ENCODE measurements around the gene PSMB10. TPM values are rescaled to one million over a fixed set of nuclear protein-coding genes. Genes with fewer than 3 reads are reported as not detected.

PSMB10 gene
- total and polyA plus RNA-seq, 2 of the 8 experiments (the other 6 are each of a cell fraction or from before 2014, with no cell fraction given): 32.1 to 61.9 TPM

- TF ChIP-seq MAX (IDR thresholded peaks at IDR 0.05): no peak
- TF ChIP-seq RAD21 (IDR thresholded peaks at IDR 0.05 in 1 of 2, conservative IDR thresholded peaks at IDR 0.05 in 1 of 2; ENCODE audit: low read depth in 2 of 2, low read length in 2 of 2): peak; percentile 51 to 56
- TF ChIP-seq SP2 (IDR thresholded peaks at IDR 0.05; ENCODE audit: low read length): no peak
- TF ChIP-seq CREB1 (IDR thresholded peaks at IDR 0.05): peak; percentile 20; the same call in 1 of the 2 replicates
- TF ChIP-seq E2F6 (IDR thresholded peaks at IDR 0.05): peak; percentile 64
Measured at GRCh38 chr16:67963662-67964321, 27.1 kb upstream of the PSMB10 start (continued).

Data from H1 (cell line).